K562 (cell line): ENCODE measurements around the gene MINAR1. TPM values are rescaled to one million over a fixed set of nuclear protein-coding genes. Genes with fewer than 3 reads are reported as not detected.

Source experiments
- ARID1B ChIP-seq: fragments of 450-650 bp; IDR thresholded peaks from 2 replicates; pipeline ENCODE4 v1.6.1; 2016; ENCODE audit warnings: antibody characterized with exemption, mild to moderate bottlenecking, inconsistent platforms
- ARID2 ChIP-seq: fragments of 450-650 bp; IDR thresholded peaks from 2 replicates; pipeline ENCODE4 v1.6.1; 2017; ENCODE audit warnings: antibody characterized with exemption, mild to moderate bottlenecking
- ASH1L ChIP-seq: fragments of 450-650 bp; IDR thresholded peaks from 2 replicates; pipeline ENCODE4 v1.6.1; 2018; ENCODE audit warnings: borderline replicate concordance, mild to moderate bottlenecking, low read depth; ENCODE audit not compliant: partially characterized antibody
- CAMTA2 ChIP-seq: fragments of 250-450 bp; sonication (Bioruptor Pico); conservative IDR thresholded peaks from 2 replicates; pipeline ENCODE4 v1.5.1; 2022
- EHMT2 ChIP-seq: fragments of 450-650 bp; IDR thresholded peaks from 2 replicates; pipeline ENCODE4 v1.6.1; 2018; ENCODE audit warnings: antibody characterized with exemption
- ETV6 ChIP-seq, 3 experiments: fragments of 150-350 bp in 1 of 3; sonication (generic) in 1 of 3; formaldehyde crosslinking in 1 of 3; IDR thresholded peaks; 2 replicates each; pipeline versions ENCODE4 v1.6.1 to v1.8.0; 2014 to 2022; ENCODE audit warnings: borderline replicate concordance in 2 of 3, low read depth in 2 of 3, antibody characterized with exemption in 1 of 3, low read length in 1 of 3, mild to moderate bottlenecking in 1 of 3, missing genetic modification reagents in 1 of 3
- GTF2A2 ChIP-seq: IDR thresholded peaks from 2 replicates; pipeline ENCODE4 v1.6.1; 2016; ENCODE audit warnings: mild to moderate bottlenecking, missing genetic modification characterization, missing compliant biosample characterization
- KLF13 ChIP-seq: fragments of 450-650 bp; IDR thresholded peaks from 2 replicates; pipeline ENCODE4 v1.6.1; 2016; ENCODE audit warnings: missing genetic modification characterization, low read depth, mild to moderate bottlenecking, missing compliant biosample characterization, moderate library complexity, borderline replicate concordance
- MIER1 ChIP-seq: fragments of 450-650 bp; IDR thresholded peaks from 2 replicates; pipeline ENCODE4 v1.6.1; 2016; ENCODE audit warnings: antibody characterized with exemption, mild to moderate bottlenecking, low read depth
- REST ChIP-seq, 2 experiments: fragments of 450-650 bp; formaldehyde crosslinking in 1 of 2; IDR thresholded peaks; 2 replicates each; pipeline versions ENCODE4 v1.4.0 to v1.6.1; 2014 to 2020; ENCODE audit warnings: mild to moderate bottlenecking in 2 of 2, borderline replicate concordance in 1 of 2, low read depth in 1 of 2
- SRSF3 ChIP-seq: fragments of 200-400 bp; formaldehyde crosslinking; IDR thresholded peaks from 2 replicates; pipeline ENCODE4 v1.6.1; 2016; ENCODE audit warnings: mild to moderate bottlenecking, low read length, moderate library complexity; ENCODE audit not compliant: insufficient read depth
- polyA plus RNA-seq, 8 experiments: library from polyadenylated mRNA; depleted of rRNA in 4 of 8; stranded (reverse) in 5 of 8; unstranded in 3 of 8; fragments of >200 nt; fragmentation: Nextera tagmentation in 2 of 8; fragmentation: Illumina TruSeq in 1 of 8; extraction: Ambion mirVana in 2 of 8; extraction: Trizol in 1 of 8; gene quantifications; 2 replicates each; pipeline versions ENCODE4 v1.2.1 to v1.2.3, GENCODE V29; 2011 to 2014; ENCODE audit warnings: inconsistent platforms in 1 of 8, missing spikeins in 1 of 8
- total RNA-seq, 7 experiments: library from RNA; depleted of rRNA in 6 of 7; stranded (reverse); fragments of >200 nt in 6 of 7; fragmentation: Illumina TruSeq in 2 of 7; extraction: Trizol in 2 of 7; gene quantifications; 2 replicates each; pipeline versions ENCODE4 v1.2.1 to v1.2.3, GENCODE V29; 2011 to 2021; ENCODE audit warnings: low replicate concordance in 1 of 7
- TF ChIP-seq, protein P1 (sequence below), 2 experiments: IDR thresholded peaks in 1 of 2; conservative IDR thresholded peaks in 1 of 2; 2 replicates each; pipeline ENCODE4 v1.6.1; 2016; ENCODE audit warnings: low read depth in 2 of 2, mild to moderate bottlenecking in 1 of 2, missing compliant biosample characterization in 1 of 2, missing genetic modification characterization in 1 of 2, moderate library complexity in 1 of 2
- TF ChIP-seq, protein P2 (sequence below): fragments of 450-650 bp; IDR thresholded peaks from 2 replicates; pipeline ENCODE4 v1.6.1; 2016; ENCODE audit warnings: missing biosample characterization, missing genetic modification characterization
- TF ChIP-seq, protein P3 (sequence below): sonication (generic); formaldehyde crosslinking; IDR thresholded peaks from 2 replicates; pipeline ENCODE4 v1.8.0; 2022; ENCODE audit warnings: missing genetic modification reagents, mild to moderate bottlenecking, borderline replicate concordance

Gene MINAR1
- total and polyA plus RNA-seq, 9 of the 15 experiments (the other 6 are each of a cell fraction or from before 2014, with no cell fraction given) = 0.21 to 1.2 (median 0.52) TPM

DNA sequence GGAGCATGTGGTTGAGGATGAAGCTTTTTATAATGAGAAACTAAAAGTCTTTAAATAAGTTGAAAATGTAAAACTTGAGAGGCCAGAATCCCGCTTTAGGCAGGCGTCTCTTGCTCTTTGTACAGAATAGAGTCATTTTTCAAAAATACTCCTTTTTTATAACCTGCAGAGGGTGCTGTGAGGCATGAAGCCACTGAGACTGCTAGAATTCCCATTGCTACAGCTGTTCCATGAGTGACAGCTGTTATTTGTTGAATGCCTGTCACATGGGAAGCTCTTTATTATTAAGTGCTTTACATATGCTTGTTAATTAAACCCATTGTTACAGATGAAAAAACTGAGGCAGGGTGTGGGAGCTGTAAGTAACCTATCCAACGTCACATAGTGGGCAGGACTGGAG is 18.5 kb downstream of the MINAR1 start (continued):
- TF ChIP-seq ASH1L = no peak
- TF ChIP-seq, protein P1, sequence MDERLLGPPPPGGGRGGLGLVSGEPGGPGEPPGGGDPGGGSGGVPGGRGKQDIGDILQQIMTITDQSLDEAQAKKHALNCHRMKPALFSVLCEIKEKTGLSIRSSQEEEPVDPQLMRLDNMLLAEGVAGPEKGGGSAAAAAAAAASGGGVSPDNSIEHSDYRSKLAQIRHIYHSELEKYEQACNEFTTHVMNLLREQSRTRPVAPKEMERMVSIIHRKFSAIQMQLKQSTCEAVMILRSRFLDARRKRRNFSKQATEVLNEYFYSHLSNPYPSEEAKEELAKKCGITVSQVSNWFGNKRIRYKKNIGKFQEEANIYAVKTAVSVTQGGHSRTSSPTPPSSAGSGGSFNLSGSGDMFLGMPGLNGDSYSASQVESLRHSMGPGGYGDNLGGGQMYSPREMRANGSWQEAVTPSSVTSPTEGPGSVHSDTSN (CRISPR knock-in tag; IDR thresholded peaks at IDR 0.05; ENCODE audit: low read depth) = no peak
- TF ChIP-seq, protein P1 (tag; conservative IDR thresholded peaks at IDR 0.05; ENCODE audit: low read depth) = 0 out of 2 replicates have a peak, but pooled peaks have one; percentile 27
- no peak for TF ChIP-seq ETV6 (IDR thresholded peaks at IDR 0.05; ENCODE audit: borderline replicate concordance in 1 of 2, low read depth in 2 of 2, low read length in 1 of 2)
- TF ChIP-seq ETV6 (CRISPR knock-in tag; IDR thresholded peaks at IDR 0.05; ENCODE audit: borderline replicate concordance) = no peak
- TF ChIP-seq SRSF3 = no peak
- no peak for TF ChIP-seq GTF2A2 (tag)
- TF ChIP-seq, protein P2, sequence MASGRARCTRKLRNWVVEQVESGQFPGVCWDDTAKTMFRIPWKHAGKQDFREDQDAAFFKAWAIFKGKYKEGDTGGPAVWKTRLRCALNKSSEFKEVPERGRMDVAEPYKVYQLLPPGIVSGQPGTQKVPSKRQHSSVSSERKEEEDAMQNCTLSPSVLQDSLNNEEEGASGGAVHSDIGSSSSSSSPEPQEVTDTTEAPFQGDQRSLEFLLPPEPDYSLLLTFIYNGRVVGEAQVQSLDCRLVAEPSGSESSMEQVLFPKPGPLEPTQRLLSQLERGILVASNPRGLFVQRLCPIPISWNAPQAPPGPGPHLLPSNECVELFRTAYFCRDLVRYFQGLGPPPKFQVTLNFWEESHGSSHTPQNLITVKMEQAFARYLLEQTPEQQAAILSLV = no peak
- TF ChIP-seq, protein P3, sequence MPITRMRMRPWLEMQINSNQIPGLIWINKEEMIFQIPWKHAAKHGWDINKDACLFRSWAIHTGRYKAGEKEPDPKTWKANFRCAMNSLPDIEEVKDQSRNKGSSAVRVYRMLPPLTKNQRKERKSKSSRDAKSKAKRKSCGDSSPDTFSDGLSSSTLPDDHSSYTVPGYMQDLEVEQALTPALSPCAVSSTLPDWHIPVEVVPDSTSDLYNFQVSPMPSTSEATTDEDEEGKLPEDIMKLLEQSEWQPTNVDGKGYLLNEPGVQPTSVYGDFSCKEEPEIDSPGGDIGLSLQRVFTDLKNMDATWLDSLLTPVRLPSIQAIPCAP (CRISPR knock-in tag) = no peak
- no peak for TF ChIP-seq MIER1
- TF ChIP-seq REST (IDR thresholded peaks at IDR 0.05; ENCODE audit: borderline replicate concordance) = 0 out of 2 replicates have a peak, but pooled peaks have one; percentile 9
- TF ChIP-seq REST (CRISPR knock-in tag; IDR thresholded peaks at IDR 0.05; ENCODE audit: low read depth) = no peak
- TF ChIP-seq EHMT2 = no peak
- TF ChIP-seq ARID2 = no peak
- TF ChIP-seq ARID1B = no peak
- no peak for TF ChIP-seq KLF13 (tag)
- TF ChIP-seq CAMTA2 (CRISPR knock-in tag) = no peak
